Fibroblast of mammary gland (primary cell): ENCODE data around the gene TUBA8.

Experiments
- DNase-seq: peaks from one replicate; pipeline ENCODE4 v3.0.0-alpha.2; 2010; ENCODE audit warnings: low read depth
- H3K4me3 ChIP-seq: 2 replicates; pipeline ENCODE4 v1.5.1; 2011; ENCODE audit warnings: low read depth, mild to moderate bottlenecking, low read length, moderate library complexity; ENCODE audit not compliant: control insufficient read depth
- CTCF ChIP-seq: conservative IDR thresholded peaks from 2 replicates; pipeline ENCODE4 v1.5.1; 2011; ENCODE audit warnings: low read depth, low read length, inconsistent platforms; ENCODE audit not compliant: control insufficient read depth, insufficient read depth

Gene TUBA8

GRCh38 chr22:18108187-18108586 lies 2.4 kb upstream of the TUBA8 start:
- DNase-seq: no peak
- no peak overlapping the region for H3K4me3 ChIP-seq
- no peak for TF ChIP-seq CTCF

GRCh38 chr22:18109410-18110193 lies 1.0 kb upstream of the TUBA8 start:
- no peak overlapping the region for H3K4me3 ChIP-seq
- DNase-seq: no peak
- TF ChIP-seq CTCF: no peak

- H3K4me3 ChIP-seq: peak overlapping the region; percentile 9
- no peak for TF ChIP-seq CTCF
- DNase-seq: no peak
Measured at GRCh38 chr22:18110954-18111758, 547 bp downstream of the TUBA8 start.

GRCh38 chr22:18111759-18112330 lies 1.2 kb downstream of the TUBA8 start:
- no peak for DNase-seq
- no peak overlapping the region for H3K4me3 ChIP-seq
- TF ChIP-seq CTCF: no peak

GRCh38 chr22:18112440-18112839 lies 1.8 kb downstream of the TUBA8 start:
- no peak overlapping the region for H3K4me3 ChIP-seq
- no peak for DNase-seq
- TF ChIP-seq CTCF: no peak

GRCh38 chr22:18113680-18114394 lies 3.2 kb downstream of the TUBA8 start:
- no peak for DNase-seq
- TF ChIP-seq CTCF: no peak
- no peak overlapping the region for H3K4me3 ChIP-seq
